ENCODE measurements around the gene LRRC7.
A peak's percentile ranks its signal among the peaks of the same experiment; 100 is the strongest.

LRRC7 gene

GRCh38 chr1:69551476-69552324 is 16.0 kb upstream of the LRRC7 start:
- in situ Hi-C loops (cut with HindIII; ENCODE audit: low sequenced_read_pairs), result no loop called here
- no peak overlapping the region for H3K4me3 ChIP-seq (ENCODE audit: low read depth, low read length)
- no peak for DNase-seq (ENCODE audit: low read depth)
- TF ChIP-seq CTCF (IDR thresholded peaks at IDR 0.05; ENCODE audit: low read depth, low read length, missing control alignments), result no peak

GRCh38 chr1:69553726-69554125 is 14.0 kb upstream of the LRRC7 start:
- DNase-seq (ENCODE audit: low read depth), result no peak
- TF ChIP-seq CTCF (IDR thresholded peaks at IDR 0.05; ENCODE audit: low read depth, low read length, missing control alignments), result no peak
- H3K4me3 ChIP-seq (ENCODE audit: low read depth, low read length), result no peak overlapping the region
- in situ Hi-C loops (cut with HindIII; ENCODE audit: low sequenced_read_pairs), result no loop called here

GRCh38 chr1:69568421-69569174 is 876 bp downstream of the LRRC7 start:
- DNase-seq (ENCODE audit: low read depth), result no peak
- in situ Hi-C loops (cut with HindIII; ENCODE audit: low sequenced_read_pairs), result no loop called here
- peak overlapping the region; percentile 54 for H3K4me3 ChIP-seq (ENCODE audit: low read depth, low read length)

GRCh38 chr1:69569175-69569541 is 1.4 kb downstream of the LRRC7 start:
- TF ChIP-seq CTCF (IDR thresholded peaks at IDR 0.05; ENCODE audit: low read depth, low read length, missing control alignments), result no peak
- H3K4me3 ChIP-seq (ENCODE audit: low read depth, low read length), result peak overlapping the region; percentile 54
- in situ Hi-C loops (cut with HindIII; ENCODE audit: low sequenced_read_pairs), result no loop called here
- no peak for DNase-seq (ENCODE audit: low read depth)

More at GRCh38 chr1:69568421-69569174, 876 bp downstream of the LRRC7 start:
- no peak for TF ChIP-seq CTCF (IDR thresholded peaks at IDR 0.05; ENCODE audit: low read depth, low read length, missing control alignments)

- in situ Hi-C loops (cut with HindIII; ENCODE audit: low sequenced_read_pairs), result no loop called here
- TF ChIP-seq CTCF (IDR thresholded peaks at IDR 0.05; ENCODE audit: low read depth, low read length, missing control alignments), result no peak
- DNase-seq (ENCODE audit: low read depth), result no peak
- H3K4me3 ChIP-seq (ENCODE audit: low read depth, low read length), result peak overlapping the region; percentile 54
Measured at GRCh38 chr1:69569576-69570328, 2.0 kb downstream of the LRRC7 start.

GRCh38 chr1:69570356-69570755 is 2.6 kb downstream of the LRRC7 start:
- in situ Hi-C loops (cut with HindIII; ENCODE audit: low sequenced_read_pairs), result no loop called here
- no peak overlapping the region for H3K4me3 ChIP-seq (ENCODE audit: low read depth, low read length)
- DNase-seq (ENCODE audit: low read depth), result no peak

More at GRCh38 chr1:69570356-69570755, 2.6 kb downstream of the LRRC7 start:
- no peak for TF ChIP-seq CTCF (IDR thresholded peaks at IDR 0.05; ENCODE audit: low read depth, low read length, missing control alignments)

Measured in astrocyte of the cerebellum (primary cell).